Measurements from ENCODE around the gene MSH3.

DNA sequence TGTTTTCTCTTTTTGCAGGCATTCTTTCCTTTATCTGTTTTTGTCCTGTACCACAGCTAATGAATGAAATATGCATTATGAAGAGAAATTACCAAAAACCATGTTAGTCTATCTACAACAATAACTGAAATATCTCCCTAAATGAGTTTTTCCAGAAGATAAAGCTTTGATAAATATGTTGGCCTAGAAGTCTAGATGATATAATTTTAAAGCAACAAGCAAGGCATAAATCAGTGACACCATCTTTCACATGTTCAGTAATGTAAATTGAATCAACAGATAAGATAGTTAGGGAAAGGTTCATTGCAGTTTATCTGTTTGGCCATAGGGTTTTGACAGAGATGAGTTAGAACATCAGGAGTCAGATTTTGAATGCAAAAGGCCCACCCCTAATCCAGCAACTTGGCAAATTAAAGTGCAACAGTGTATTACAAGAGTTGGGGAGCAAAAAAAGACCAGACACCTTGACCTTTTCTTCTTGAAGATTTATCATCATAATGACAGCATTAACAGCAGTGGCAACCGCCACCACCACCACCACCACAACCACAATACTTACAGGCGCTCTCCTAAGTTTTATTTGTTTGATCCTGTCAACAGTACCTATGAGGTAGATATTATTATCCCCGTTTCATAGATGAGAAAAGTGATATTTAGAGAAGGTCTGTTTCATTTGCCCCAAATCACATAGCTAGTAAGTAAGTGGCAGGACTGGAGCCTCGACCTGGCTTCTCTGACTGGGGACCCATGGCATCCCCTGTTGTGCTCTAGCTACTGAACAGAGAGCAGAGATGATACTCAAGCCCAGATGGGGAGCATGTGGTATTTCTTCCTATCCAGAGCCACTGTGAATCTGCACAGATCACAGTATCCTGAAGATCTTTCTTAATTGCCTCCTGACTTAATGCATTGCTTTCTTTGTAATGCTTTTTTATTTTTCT is 123.2 kb downstream of the MSH3 start:
- TF ChIP-seq, protein P1, sequence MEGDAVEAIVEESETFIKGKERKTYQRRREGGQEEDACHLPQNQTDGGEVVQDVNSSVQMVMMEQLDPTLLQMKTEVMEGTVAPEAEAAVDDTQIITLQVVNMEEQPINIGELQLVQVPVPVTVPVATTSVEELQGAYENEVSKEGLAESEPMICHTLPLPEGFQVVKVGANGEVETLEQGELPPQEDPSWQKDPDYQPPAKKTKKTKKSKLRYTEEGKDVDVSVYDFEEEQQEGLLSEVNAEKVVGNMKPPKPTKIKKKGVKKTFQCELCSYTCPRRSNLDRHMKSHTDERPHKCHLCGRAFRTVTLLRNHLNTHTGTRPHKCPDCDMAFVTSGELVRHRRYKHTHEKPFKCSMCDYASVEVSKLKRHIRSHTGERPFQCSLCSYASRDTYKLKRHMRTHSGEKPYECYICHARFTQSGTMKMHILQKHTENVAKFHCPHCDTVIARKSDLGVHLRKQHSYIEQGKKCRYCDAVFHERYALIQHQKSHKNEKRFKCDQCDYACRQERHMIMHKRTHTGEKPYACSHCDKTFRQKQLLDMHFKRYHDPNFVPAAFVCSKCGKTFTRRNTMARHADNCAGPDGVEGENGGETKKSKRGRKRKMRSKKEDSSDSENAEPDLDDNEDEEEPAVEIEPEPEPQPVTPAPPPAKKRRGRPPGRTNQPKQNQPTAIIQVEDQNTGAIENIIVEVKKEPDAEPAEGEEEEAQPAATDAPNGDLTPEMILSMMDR (conservative IDR thresholded peaks at IDR 0.05), result no peak
- no peak for TF ChIP-seq ZFX (IDR thresholded peaks at IDR 0.05)
